Measurements from ENCODE around the gene LITAF.
"Not testable (repeated sequence)": the region's sequence is repeated elsewhere in the genome, so short reads cannot be mapped to it uniquely, and the experiment has no call there.

The LITAF gene

DNA sequence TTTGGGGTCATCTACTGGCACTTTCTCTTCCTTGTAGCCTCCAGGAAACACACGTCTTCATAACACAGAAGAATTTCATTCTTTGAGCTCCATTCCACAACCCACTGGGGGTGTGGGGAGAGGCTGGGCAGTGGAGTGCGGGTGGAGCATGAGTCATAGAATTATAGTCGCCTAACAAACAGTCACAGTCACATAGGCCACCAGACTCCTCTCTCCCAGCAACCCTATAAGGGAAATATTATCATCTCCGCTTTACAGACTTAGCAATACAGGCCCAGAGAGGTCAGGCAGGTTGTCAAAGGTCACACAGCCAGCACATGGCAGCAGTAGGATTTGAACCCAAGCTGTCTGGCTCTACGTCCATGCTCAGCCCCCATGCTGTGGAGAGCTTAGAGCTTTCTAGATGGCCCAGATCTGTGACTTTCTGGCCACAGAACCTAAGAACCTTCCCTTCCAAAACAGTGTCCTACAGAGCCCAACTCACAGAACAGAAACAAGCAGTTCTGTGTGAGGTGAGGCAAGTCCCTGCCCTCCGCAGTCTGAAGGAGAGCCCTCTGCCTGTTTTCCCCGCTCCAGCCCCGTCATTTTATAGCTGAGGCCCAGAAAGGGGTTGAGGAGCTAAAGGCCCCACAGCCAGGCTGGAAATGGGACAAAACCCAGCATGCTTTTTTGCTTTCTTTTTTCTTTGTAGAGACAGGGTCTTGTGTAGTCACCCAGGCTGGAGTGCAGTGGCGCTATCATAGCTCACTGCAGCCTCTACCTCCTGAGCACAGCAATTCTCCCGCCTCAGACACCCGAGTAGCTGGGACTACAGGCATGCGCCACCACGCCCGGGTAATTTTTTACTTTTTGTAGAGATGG lies 10.7 kb upstream of the LITAF start:
- no peak for DNase-seq (ENCODE audit: low spot score)

DNA sequence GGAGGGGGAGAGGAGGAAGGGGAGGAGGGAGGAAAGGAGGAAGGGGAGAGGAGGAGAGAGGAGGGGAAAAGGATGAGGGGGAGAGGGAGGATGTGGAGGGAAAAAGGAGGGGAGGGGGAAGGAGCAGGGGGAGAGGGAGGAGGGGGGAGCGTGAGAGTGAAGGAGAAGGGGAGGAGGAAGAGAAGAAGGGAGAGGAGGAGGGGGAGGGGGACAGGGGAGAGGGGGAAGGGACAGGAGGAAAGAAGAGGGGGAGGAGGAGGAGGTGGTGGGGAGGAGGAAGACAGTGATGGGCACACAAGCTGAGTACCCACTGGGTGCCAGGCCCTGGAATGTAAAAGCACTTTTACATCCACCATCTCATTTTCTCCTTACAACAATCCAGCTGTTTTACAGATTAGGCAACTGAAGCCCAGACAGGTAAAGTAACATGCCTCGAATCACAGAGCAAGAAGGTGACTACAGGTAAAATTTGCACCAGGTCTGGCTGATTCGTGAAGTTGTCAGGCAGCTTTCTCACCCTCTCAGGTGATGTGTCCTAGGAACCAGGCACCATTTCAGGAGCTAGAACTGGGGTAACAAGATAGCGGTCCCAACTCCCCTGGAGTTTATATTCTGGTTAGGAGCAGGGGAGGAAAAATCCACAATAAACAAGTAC lies 10.0 kb upstream of the LITAF start:
- DNase-seq (ENCODE audit: low spot score): no peak

DNA sequence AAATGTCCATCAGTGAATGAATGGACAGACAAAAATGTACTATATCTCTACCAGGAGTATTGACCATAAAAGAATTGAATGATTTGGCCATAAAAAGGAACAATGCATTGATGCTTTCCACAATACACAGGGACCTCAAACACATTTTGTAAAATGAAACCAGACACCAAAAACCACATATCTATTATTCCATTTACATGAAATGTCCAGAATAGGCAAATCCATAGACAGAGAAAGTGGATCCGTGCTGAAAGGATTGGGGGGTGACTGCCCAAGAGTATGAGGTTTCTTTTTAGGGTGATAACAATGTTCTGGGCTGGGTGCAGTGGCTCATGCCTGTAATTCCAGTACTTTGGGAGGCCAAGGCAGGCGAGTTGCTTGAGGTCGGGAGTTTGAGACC lies 6.9 kb upstream of the LITAF start:
- DNase-seq (ENCODE audit: low spot score): no peak

DNA sequence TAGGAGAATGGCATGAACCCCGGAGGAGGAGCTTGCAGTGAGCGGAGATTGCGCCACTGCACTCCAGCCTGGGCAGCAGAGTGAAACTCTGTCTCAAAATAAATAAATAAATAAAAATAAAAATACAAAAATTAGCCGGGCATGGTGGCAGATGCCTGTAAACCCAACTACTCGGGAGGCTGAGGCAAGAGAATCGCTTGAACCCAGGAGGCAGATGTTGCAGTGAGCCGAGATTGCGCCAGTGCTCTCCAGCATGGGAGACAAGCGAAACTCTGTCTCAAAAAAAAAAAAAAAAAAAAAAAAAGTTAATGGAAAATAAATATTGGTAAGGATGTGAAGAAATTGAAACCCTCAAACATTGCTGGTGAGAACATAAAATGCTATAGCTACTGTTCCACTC lies 6.4 kb upstream of the LITAF start:
- not testable (repeated sequence) for DNase-seq (ENCODE audit: low spot score)

DNA sequence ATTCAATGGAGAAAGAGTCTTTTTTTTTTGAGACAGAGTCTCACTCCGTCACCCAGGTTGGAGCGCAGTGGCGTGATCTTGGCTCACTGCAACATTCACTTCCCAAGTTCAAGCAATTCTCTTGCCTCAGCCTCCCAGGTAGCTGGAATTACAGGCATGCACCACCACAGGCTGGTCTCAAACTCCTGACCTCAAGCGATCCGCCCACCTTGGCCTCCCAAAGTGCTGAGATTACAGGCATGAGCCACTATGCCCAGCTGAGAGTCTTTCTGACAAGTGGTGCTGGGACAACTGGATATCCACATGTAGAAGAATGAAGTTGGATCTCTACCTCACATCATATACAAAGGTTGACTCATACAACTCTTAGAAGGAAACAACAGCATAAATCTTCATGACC lies 4.9 kb upstream of the LITAF start:
- DNase-seq (ENCODE audit: low spot score): not testable (repeated sequence)

DNA sequence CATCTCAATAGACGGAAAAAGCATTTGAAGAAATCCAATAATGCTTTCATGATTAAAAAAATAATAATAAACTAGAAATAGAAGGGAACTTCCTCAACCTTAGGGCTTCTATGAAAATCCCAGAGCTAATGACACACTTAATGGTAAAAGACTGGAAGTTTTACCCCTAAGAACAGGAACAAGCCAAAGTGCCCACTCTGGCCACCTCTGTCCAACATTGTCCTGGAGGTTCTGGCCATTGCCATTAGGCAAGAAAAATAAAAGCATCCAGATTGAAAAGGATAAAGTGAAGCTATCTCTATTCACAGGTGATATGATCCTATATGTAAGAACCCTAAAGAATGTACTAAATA lies 2.5 kb upstream of the LITAF start:
- DNase-seq (ENCODE audit: low spot score): no peak

DNA sequence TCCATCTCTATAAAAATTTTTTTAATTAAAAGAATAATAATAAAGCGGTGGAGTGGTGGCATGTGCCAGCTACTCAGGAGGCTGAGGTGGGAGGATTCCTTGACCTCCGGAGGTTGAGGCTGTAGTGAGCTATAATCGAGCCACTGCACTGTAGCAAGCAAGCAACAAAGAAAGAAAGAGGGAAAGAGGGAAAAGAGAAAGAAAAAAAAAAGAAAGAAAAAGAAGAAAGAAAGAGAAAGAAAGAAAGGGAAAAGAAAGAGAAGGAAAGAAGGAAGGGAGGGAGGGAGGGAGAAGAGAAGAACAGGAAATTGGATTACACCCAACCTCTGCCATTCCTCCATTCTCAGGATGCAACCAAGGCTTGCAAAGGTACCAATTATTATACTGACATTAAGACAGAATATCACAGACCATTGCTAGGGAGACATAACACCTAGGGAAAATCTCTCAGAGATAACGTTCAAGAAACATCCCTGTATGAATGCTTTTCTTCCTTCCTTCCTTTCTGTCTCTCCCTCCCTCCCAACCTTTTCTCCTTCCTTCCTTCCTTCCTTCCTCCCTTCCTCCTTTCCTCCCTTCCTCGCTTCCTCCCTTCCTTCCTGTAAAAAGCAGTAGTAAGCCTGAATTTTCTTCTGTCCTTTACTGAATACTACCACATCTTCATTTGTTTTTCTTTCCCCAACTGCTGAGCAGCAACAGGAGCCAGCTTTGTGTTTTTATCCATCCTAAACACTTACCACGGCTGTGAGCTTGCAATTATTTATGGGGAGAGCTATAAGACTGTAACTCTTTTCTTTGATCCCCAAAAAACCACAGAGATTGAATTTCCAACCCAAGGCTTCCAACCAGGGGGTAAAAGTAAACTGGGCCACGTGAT lies 1.8 kb upstream of the LITAF start:
- DNase-seq (ENCODE audit: low spot score): no peak

DNA sequence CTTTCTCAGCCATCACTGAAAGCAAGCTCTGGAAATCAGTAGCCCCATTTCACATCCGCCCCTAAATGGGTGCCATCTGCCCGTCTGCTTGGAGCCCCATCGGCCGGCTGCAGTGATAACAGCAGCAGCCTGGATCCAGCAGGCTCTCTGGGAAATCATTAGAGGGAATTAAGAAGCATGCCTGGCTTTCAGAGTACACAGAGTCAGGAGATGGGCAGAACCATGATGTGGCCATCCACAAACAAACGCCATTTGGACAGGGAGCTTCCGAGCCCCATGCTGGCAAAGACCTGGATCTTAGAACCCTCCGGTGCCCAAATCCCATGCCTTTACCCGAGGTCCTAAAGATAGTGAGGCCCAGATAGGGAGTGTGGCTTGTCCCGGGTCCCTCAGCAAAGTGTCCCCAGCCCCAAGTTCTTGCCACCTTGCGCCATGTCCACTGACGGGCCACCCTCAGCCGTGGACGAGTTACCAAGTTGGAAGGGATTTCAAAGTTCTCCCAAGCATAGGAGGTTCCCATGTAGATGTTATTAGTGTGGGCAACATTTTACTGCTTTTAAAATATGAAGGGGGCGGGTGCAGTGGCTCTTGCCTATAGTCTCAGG lies 1.0 kb upstream of the LITAF start:
- no peak for DNase-seq (ENCODE audit: low spot score)

DNA sequence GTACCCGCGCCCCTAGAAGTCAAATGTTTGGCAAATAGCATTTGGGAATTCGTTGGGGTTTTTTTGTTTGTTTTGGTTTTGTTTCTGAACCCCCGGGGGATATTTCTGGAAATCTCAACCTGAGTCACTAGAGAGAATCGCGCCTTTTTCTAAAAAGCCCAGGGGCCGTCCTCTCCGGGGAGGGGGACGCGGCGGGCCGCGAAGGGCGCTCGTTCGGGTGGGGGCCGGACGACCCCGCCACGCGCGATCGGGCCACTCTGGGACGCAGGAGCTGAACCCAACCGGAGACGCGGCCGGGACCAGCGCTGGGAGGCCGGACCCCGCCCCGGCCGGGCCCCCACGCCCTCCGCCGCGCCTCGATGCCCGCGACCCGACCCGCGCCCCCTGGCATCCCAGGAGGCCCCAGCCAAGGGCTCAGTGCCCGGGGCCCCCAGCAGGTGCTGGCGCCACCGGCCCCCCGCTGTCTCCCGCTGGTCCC lies 302 bp downstream of the LITAF start:
- no peak for DNase-seq (ENCODE audit: low spot score)

DNA sequence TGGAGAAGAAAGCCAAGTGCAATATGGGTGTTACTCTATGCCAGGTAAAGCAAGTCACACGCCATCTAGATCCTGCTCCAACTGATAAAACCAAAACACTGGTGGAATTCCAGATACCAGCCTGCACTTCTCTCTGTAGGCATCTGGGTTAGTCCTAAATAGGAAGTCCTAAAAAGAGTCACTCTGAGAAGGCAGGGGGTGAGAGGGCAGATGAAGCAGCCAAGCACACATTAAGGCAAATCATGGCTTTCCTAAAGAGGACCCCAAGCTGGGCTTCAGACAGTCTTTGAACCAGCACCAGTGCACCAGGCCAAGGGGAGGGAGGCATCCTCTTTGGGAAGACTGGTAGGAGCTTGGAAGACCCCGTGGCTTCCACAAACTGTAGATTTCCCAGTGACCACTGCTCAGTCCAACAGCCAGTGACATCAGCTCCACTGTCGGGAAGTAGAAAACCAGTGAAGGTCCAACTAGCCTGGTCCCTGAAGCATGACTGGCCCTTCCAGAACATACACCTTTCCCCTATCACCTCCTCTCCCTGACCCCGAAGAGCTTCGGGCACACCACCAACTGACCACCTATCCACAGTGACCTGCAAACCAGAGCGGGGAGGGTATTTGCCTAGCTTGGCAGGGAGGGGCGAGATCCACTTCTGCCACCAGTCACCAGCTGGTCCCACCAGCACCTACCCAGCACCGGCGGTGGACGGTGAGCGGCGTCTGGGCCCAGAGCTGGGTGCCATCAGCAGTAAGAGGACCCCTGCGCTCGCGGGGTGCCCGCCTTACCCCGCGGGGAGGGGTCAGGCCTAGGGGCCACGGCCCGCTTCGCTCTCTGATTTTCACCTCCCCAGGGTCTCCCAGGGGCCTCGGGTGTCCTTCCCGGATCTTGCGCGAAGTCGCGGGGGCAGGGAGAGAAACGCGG lies 1.0 kb downstream of the LITAF start:
- no peak for DNase-seq (ENCODE audit: low spot score)

DNA sequence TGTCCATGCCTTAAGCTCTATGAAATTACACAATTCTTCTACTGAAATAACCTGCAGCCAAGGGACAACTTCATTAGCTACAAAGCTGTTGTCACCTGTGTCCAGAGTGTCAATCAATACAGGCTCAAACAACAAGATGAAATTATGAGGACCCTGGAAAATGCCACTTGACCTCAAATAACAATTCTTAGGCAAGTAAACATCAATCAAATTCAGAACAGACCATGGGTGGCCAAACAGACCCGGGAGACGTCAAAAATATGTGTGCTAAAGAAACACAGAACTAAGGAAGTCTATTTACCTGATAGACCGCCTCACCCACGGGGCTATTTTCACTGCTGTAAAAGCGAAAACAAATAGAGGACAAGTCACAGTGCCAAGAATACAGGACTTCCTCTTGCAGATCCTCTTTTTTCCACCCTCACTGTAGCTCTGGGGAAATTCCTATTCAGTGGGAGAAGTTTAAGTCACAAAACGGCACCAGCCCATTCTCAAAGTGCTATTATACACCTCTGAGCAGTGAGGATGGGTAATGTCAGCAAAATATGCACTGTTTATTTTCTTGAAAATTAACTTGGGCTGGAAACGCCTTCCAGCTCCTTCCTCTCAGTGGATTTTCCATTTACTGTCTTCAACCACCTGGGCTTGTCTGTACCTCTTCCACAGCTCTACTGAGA lies 2.7 kb downstream of the LITAF start:
- DNase-seq (ENCODE audit: low spot score): peak; percentile 38

DNA sequence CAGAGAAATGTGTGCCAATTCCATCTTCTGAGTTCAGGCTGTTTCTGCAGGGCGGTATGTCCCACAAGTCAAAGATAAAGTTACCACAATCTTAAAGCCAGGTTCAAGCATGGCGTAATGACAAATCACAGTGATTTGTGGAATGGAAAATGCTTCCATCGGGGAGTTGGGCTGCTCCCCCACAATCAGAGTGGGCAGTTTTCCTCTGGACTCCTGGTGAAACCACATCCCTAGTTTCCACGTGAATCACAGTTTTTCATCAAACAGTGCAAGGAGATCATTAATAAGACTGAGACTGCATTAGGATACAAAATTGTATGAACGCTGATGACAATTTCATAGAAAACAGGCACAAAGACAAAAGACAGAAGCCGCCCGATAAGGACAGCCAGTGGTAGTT lies 3.6 kb downstream of the LITAF start:
- DNase-seq (ENCODE audit: low spot score): no peak

DNA sequence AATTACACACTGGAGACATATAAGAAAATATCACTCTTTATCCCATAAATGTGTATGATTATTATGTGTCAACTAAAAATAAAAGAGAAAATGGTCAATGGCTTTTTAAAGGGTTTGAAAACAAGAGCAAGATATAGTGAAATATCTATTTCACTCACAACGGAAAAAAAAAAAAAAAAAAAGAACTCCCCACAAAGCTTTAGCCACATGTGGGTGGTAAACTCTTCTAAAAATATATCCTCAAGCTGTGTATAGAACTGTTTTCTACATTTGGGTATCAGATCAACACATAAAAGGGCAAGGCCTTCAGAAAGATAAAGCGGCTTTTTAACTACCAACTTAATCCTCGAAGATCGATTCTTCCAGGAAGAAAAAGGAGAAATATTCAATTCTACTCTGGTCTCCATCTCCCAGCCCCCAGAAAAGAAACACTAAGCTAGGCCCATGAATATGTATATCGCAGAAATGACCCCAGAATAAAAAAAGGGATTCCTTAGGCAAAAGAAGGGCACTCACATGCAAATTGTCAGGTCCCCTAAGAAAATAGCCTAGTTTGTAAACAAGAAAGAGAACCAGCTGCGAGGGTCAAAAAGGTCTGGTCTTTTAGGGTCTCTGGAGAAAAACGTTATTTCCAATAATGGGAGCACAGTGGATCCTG lies 4.4 kb downstream of the LITAF start:
- DNase-seq (ENCODE audit: low spot score): no peak

DNA sequence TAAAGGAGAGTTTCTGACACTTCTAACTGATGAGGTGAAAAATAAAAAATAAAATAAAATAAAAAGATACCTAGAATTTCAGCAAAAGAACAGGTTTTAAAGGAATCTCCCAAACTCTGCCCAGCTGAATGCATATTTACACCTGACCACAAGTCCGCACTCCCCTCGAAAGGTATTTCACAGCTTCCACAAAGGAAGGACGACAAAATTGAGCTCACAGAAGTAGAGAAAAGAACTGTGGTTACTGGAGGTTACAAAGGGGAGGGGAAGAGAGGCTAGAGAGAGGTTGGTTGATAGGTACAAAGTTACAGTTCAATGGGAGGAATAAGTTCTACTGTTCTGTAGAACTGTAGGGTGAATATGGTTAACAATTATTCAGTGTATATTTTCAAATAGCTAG lies 5.0 kb downstream of the LITAF start:
- DNase-seq (ENCODE audit: low spot score): no peak

DNA sequence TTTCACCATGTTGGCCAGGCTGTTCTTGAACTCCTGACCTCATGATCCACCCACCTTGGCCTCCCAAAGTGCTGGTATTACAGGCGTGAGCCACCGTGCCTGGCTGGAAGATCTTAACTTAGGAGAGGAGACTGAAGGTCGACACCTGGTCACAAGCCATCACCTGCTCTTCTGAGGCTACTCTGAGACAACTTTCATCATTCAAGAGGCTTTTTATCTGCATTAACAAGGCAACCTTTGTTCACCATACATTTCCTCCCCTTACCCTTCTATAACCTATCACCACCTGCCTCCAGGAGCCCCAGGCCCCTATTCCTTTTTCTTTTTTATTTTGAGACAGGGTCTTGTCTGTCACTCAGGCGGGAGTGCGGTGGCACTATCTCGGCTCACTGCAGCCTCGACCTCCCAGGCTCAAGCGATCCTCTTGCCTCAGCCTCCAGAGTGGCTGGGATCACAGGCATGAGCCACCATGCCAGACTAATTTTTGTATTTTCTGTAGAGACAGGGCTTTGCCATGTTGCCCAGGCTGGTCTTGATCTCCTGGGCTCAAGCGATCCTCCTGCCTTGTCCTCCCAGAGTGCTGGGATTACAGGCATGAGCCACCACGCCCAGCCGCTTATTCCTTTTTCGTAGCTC lies 6.2 kb downstream of the LITAF start:
- DNase-seq (ENCODE audit: low spot score): no peak

DNA sequence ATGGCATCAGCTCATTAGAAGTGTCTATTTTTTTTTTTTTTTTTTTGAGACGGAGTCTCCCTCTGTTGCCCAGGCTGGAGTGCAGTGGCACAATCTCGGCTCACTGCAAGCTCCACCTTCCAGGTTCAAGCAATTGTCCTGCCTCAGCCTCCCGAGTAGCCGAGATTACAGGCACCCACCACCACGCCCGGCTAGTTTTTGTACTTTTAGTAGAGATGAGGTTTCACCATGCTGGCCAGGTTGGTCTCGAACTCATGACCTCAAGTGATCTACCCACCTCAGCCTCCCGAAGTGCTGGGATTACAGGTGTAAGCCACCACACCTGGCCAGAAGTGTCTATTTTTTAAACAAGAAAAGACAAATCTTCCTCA lies 9.4 kb downstream of the LITAF start:
- not testable (repeated sequence) for DNase-seq (ENCODE audit: low spot score)

DNA sequence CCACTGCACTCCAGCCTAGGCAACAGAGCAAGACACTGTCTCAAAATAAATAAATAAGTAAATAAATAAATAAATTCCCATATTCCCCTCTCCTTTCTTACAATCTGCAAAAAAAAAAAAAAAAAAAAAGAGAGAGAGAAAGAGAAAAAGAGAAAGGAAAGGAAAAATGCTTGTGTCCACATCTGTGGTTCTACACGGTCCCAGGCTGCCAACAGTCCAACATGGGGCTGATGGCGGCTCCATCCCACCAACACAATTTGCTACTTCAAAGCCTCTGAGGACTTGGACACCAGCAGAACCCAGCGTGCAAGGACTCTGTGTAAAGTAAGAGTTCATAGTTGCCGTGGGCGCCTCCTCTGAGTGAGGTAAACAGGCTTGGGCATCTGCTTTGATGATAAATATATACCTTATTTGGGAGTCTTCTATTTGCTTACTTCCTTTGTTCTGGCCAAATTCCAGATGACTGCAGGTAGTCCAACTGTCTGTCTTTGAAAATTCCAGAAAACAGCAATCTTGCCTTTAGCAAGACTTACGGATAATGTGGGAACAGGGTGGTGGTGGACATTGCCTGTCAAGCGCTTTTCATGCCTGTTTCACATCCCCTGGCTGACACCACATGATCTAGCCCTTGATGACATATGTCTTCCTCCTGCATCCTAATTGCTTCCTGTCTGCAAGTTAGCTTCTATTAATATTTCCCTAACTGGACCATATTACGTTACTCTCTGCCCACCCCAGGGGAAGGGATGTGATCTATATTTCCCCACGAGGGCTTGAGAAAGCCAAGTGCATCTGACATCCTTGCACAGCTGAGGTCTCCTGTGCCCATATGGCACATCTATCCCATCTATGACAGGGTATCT lies 10.1 kb downstream of the LITAF start:
- no peak for DNase-seq (ENCODE audit: low spot score)

DNA sequence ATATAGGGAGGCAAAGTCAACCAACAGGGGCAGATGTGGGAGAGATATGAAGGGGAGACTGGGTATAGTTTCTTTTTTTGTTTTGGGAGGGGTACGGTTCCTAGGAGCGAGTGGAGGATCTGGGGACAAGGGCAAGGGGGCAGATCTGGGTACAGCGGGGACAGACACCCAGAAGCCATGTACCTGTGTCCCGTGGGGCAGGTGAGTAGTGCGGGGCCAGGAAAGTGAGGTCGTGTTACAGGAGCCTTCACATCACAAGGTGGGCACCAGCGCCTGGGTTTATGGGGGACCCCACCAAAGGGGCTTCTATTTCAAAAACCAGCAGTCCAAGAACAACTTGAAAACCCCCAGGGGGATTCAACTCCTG lies 11.5 kb downstream of the LITAF start:
- no peak for DNase-seq (ENCODE audit: low spot score)
